Measurements from ENCODE around the gene MUC5AC.
"Not testable (repeated sequence)": the region's sequence is repeated elsewhere in the genome, so short reads cannot be mapped to it uniquely, and the experiment has no call there.

The MUC5AC gene

GRCh38 chr11:1148752-1149180 lies 9.0 kb upstream of the MUC5AC start:
- peak in 1 of 2 experiments; percentile 53 for DNase-seq

GRCh38 chr11:1149545-1149944 lies 8.2 kb upstream of the MUC5AC start:
- DNase-seq: no peak

GRCh38 chr11:1150116-1150515 lies 7.6 kb upstream of the MUC5AC start:
- no peak for DNase-seq

GRCh38 chr11:1150769-1151365 lies 6.9 kb upstream of the MUC5AC start:
- no peak for DNase-seq

- DNase-seq: no peak
Observed at GRCh38 chr11:1151366-1152315, 6.1 kb upstream of the MUC5AC start.

GRCh38 chr11:1152316-1153104 lies 5.2 kb upstream of the MUC5AC start:
- DNase-seq: no peak

GRCh38 chr11:1153105-1153950 lies 4.4 kb upstream of the MUC5AC start:
- DNase-seq: peak in 1 of 2 experiments; percentile 37

- no peak for DNase-seq
Observed at GRCh38 chr11:1153951-1154493, 3.7 kb upstream of the MUC5AC start.

GRCh38 chr11:1154656-1155055 lies 3.1 kb upstream of the MUC5AC start:
- DNase-seq: not testable (repeated sequence)

GRCh38 chr11:1155274-1155693 lies 2.5 kb upstream of the MUC5AC start:
- no peak for DNase-seq

- DNase-seq: no peak
Observed at GRCh38 chr11:1156506-1157340, 1.0 kb upstream of the MUC5AC start.

GRCh38 chr11:1157341-1157644 lies 460 bp upstream of the MUC5AC start:
- no peak for DNase-seq

- DNase-seq: no peak
Observed at GRCh38 chr11:1158681-1159487, 1.1 kb downstream of the MUC5AC start.

GRCh38 chr11:1159488-1160220 lies 1.9 kb downstream of the MUC5AC start:
- not testable (repeated sequence) for DNase-seq

- no peak for DNase-seq
Observed at GRCh38 chr11:1160231-1161101, 2.7 kb downstream of the MUC5AC start.

- DNase-seq: no peak
Observed at GRCh38 chr11:1161410-1162137, 3.8 kb downstream of the MUC5AC start.

GRCh38 chr11:1162138-1162475 lies 4.4 kb downstream of the MUC5AC start:
- no peak for DNase-seq
